HCT116 (cell line): ENCODE results near the gene WT1. TPM values are rescaled to one million over a fixed set of nuclear protein-coding genes. Genes with fewer than 3 reads are reported as not detected.

Experiments
- ATAC-seq: fragments of 200-7000 bp; cut with Tn5 transposase; 2 replicates; pipeline ENCODE4 v1.9.1; 2020; ENCODE audit warnings: mild to moderate bottlenecking, moderate library complexity
- BruUV-seq: library from RNA; stranded (reverse); fragments of 400-500 nt; replicated peaks from 2 replicates; lab custom pipeline; 2021; lab: Mats Ljungman, UMichigan
- CTCF ChIA-PET: fragments of 300-600 bp; sonication (Branson Sonifier 250); formaldehyde crosslinking; loops from one replicate; lab custom pipeline; 2021; ENCODE audit warnings: antibody characterized with exemption; lab: Charles Lee
- POLR2A ChIA-PET: fragments of 300-600, 350-600 bp; sonication (Branson Sonifier 250); formaldehyde crosslinking; loops from one replicate; lab custom pipeline; 2021; ENCODE audit warnings: antibody characterized with exemption; lab: Charles Lee
- RAD21 ChIA-PET, 2 experiments: fragments of 300-600 bp; sonication (Branson Sonifier 250); formaldehyde crosslinking; loops; one replicate each; lab custom pipeline; 2023; ENCODE audit warnings: low total read pairs in 2 of 2; ENCODE audit not compliant: uncharacterized antibody in 2 of 2, unreplicated experiment in 2 of 2, low non-redundant PET in 1 of 2; lab: Charles Lee
- DNase-seq: peaks from one replicate; pipeline ENCODE4 v3.0.0-alpha.2; 2010; ENCODE audit warnings: low read depth, low spot score
- H2AFZ ChIP-seq: fragments of 200-600 bp; shearing (Covaris generic), sonication (generic); 2 replicates; pipeline ENCODE4 v1.6.1; 2017; ENCODE audit warnings: low read depth, mixed run types, mixed read lengths, antibody characterized with exemption, low read length; ENCODE audit not compliant: poor library complexity, severe bottlenecking
- H3K27ac ChIP-seq: 2 replicates; pipeline ENCODE4 v1.5.1; 2012; ENCODE audit warnings: low read depth, low read length
- H3K27me3 ChIP-seq: fragments of 200-600 bp; sonication (generic); 2 replicates; pipeline ENCODE4 v1.6.1; 2016; ENCODE audit warnings: mixed run types, low read length, mixed read lengths; ENCODE audit not compliant: insufficient read depth
- H3K36me3 ChIP-seq, 2 experiments: fragments of 200-500 bp in 1 of 2; fragments of 200-600 bp in 1 of 2; sonication (Bioruptor generic) in 1 of 2; sonication (generic) in 1 of 2; 2 replicates each; pipeline versions ENCODE4 v1.5.1 to v1.6.1; 2014 to 2016; ENCODE audit warnings: low read length in 2 of 2, inconsistent platforms in 1 of 2, mixed read lengths in 1 of 2, mixed run types in 1 of 2; ENCODE audit not compliant: insufficient read depth in 2 of 2, control insufficient read depth in 1 of 2
- H3K4me1 ChIP-seq, 2 experiments: fragments of 200-600 bp in 1 of 2; sonication (generic) in 1 of 2; 2 replicates each; pipeline versions ENCODE4 v1.5.1 to v1.6.1; 2012 to 2017; ENCODE audit warnings: low read length in 2 of 2, inconsistent platforms in 1 of 2, mild to moderate bottlenecking in 1 of 2, mixed read lengths in 1 of 2, mixed run types in 1 of 2, moderate library complexity in 1 of 2; ENCODE audit not compliant: insufficient read depth in 2 of 2, control insufficient read depth in 1 of 2
- H3K4me2 ChIP-seq: fragments of 200-600 bp; sonication (generic); 2 replicates; pipeline ENCODE4 v1.6.1; 2017; ENCODE audit warnings: mixed run types, low read length, mixed read lengths
- H3K4me3 ChIP-seq, 2 experiments: fragments of 200-600 bp in 1 of 2; sonication (generic) in 1 of 2; replicated peaks in 1 of 2; 2 replicates each; pipeline ENCODE4 v1.5.1; 2011 to 2016; ENCODE audit warnings: low read length in 2 of 2, control low read depth in 1 of 2, low read depth in 1 of 2, mild to moderate bottlenecking in 1 of 2, mixed read lengths in 1 of 2, mixed run types in 1 of 2
- H3K79me2 ChIP-seq: fragments of 200-600 bp; sonication (generic); 2 replicates; pipeline ENCODE4 v1.6.1; 2017; ENCODE audit warnings: mild to moderate bottlenecking, mixed run types, low read length, moderate library complexity, mixed read lengths; ENCODE audit not compliant: insufficient read depth
- H3K9ac ChIP-seq: fragments of 200-600 bp; sonication (generic); 2 replicates; pipeline ENCODE4 v1.6.1; 2016; ENCODE audit warnings: low read length, mixed read lengths
- H3K9me2 ChIP-seq: fragments of 200-600 bp; sonication (generic), shearing (Covaris generic); 2 replicates; pipeline ENCODE4 v1.6.1; 2017; ENCODE audit warnings: mixed run types, mild to moderate bottlenecking, moderate library complexity; ENCODE audit not compliant: insufficient read depth
- H3K9me3 ChIP-seq, 2 experiments: fragments of 200-500 bp in 1 of 2; fragments of 200-600 bp in 1 of 2; sonication (Bioruptor generic) in 1 of 2; sonication (generic) in 1 of 2; 2 replicates each; pipeline ENCODE4 v1.6.1; 2014 to 2017; ENCODE audit warnings: low read length in 2 of 2, mixed read lengths in 2 of 2, inconsistent platforms in 1 of 2, low read depth in 1 of 2, mild to moderate bottlenecking in 1 of 2, mixed run types in 1 of 2, moderate library complexity in 1 of 2; ENCODE audit not compliant: control insufficient read depth in 1 of 2, insufficient read depth in 1 of 2
- H4K20me1 ChIP-seq: fragments of 200-600 bp; sonication (generic), shearing (Covaris generic); 2 replicates; pipeline ENCODE4 v1.6.1; 2017; ENCODE audit warnings: mixed run types, mild to moderate bottlenecking, moderate library complexity; ENCODE audit not compliant: insufficient read depth
- MAX ChIP-seq: IDR thresholded peaks from 2 replicates; pipeline ENCODE4 v1.6.1; 2012
- POLR2A ChIP-seq: IDR thresholded peaks from 2 replicates; pipeline ENCODE4 v1.7.0; 2011; ENCODE audit warnings: borderline replicate concordance; ENCODE audit not compliant: insufficient read depth, insufficient read length; ENCODE audit errors: extremely low read depth
- TCF7L2 ChIP-seq: IDR thresholded peaks from 2 replicates; pipeline ENCODE4 v1.7.0; 2011; ENCODE audit warnings: borderline replicate concordance, inconsistent platforms; ENCODE audit not compliant: insufficient read depth, insufficient read length; ENCODE audit errors: extremely low read depth
- intact Hi-C: fragments of 100-400 bp; cut with micrococcal nuclease; formaldehyde crosslinking; loops from 2 replicates; pipeline ENCODE4 v1.10.0; 2022
- total RNA-seq: library from RNA; stranded (reverse); gene quantifications from one replicate; pipeline ENCODE4 v1.2.1, GENCODE V29; 2021; ENCODE audit not compliant: unreplicated experiment
- TF ChIP-seq, protein P1 (sequence below): IDR thresholded peaks from 2 replicates; pipeline ENCODE4 v1.6.1; 2012; ENCODE audit warnings: low read depth
- TF ChIP-seq, protein P2 (sequence below): IDR thresholded peaks from 2 replicates; pipeline ENCODE4 v1.6.1; 2011; ENCODE audit warnings: mild to moderate bottlenecking, low read length, moderate library complexity; ENCODE audit not compliant: insufficient replicate concordance; ENCODE audit errors: extremely low read depth

The WT1 gene
- total RNA-seq, 1 experiment from 2014 or later: 0.07 TPM

DNA sequence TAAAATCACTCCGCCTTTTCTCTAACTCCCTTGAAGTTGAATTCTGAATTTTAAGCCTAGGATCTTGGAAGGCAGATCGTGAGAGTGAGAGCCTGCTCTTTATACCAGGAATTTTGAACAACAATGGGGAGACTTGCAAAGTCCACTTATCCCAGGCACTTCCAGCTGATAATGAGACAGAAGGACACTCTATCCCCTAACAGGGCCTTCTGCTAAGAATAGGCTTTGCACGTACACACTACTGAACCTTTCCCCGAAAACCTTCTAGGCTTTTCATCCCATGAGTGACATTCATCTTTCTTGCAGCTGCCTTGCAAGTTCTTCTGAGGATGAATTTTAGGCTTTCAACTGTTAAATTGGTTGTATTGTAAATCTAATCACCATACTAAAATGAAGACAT is 44.0 kb upstream of the WT1 start:
- Histone ChIP-seq H3K27ac (no peak overlapping the region), H3K9ac (no peak overlapping the region), H3K4me3 (no peak overlapping the region), H3K4me1 (peaks cover 0 to 4% of the 10 kb centered on the region in 2 experiments; a peak in 1 of 4 replicates), H3K79me2 (no peaks in the 10 kb centered on the region), H2AFZ (no peak overlapping the region), H3K4me2 (no peak overlapping the region), H3K36me3 (no peaks in the 10 kb centered on the region), H3K27me3 (no peaks in the 10 kb centered on the region), H3K9me2 (no peaks in the 10 kb centered on the region), H4K20me1 (no peaks in the 10 kb centered on the region), H3K9me3 (no peaks in the 10 kb centered on the region)
- intact Hi-C loops: no loop called here
- DNase-seq: no peak
- BruUV-seq: no TSS peak
- RAD21 ChIA-PET: no interaction called here
- POLR2A ChIA-PET: no interaction called here
- no peak for ATAC-seq
- CTCF ChIA-PET: no interaction called here
- TF ChIP-seq MAX: no peak
- TF ChIP-seq, protein P1, sequence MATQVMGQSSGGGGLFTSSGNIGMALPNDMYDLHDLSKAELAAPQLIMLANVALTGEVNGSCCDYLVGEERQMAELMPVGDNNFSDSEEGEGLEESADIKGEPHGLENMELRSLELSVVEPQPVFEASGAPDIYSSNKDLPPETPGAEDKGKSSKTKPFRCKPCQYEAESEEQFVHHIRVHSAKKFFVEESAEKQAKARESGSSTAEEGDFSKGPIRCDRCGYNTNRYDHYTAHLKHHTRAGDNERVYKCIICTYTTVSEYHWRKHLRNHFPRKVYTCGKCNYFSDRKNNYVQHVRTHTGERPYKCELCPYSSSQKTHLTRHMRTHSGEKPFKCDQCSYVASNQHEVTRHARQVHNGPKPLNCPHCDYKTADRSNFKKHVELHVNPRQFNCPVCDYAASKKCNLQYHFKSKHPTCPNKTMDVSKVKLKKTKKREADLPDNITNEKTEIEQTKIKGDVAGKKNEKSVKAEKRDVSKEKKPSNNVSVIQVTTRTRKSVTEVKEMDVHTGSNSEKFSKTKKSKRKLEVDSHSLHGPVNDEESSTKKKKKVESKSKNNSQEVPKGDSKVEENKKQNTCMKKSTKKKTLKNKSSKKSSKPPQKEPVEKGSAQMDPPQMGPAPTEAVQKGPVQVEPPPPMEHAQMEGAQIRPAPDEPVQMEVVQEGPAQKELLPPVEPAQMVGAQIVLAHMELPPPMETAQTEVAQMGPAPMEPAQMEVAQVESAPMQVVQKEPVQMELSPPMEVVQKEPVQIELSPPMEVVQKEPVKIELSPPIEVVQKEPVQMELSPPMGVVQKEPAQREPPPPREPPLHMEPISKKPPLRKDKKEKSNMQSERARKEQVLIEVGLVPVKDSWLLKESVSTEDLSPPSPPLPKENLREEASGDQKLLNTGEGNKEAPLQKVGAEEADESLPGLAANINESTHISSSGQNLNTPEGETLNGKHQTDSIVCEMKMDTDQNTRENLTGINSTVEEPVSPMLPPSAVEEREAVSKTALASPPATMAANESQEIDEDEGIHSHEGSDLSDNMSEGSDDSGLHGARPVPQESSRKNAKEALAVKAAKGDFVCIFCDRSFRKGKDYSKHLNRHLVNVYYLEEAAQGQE: no peak
- TF ChIP-seq, protein P2, sequence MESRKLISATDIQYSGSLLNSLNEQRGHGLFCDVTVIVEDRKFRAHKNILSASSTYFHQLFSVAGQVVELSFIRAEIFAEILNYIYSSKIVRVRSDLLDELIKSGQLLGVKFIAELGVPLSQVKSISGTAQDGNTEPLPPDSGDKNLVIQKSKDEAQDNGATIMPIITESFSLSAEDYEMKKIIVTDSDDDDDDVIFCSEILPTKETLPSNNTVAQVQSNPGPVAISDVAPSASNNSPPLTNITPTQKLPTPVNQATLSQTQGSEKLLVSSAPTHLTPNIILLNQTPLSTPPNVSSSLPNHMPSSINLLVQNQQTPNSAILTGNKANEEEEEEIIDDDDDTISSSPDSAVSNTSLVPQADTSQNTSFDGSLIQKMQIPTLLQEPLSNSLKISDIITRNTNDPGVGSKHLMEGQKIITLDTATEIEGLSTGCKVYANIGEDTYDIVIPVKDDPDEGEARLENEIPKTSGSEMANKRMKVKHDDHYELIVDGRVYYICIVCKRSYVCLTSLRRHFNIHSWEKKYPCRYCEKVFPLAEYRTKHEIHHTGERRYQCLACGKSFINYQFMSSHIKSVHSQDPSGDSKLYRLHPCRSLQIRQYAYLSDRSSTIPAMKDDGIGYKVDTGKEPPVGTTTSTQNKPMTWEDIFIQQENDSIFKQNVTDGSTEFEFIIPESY: no peak
- no peak for TF ChIP-seq TCF7L2
- no peak for TF ChIP-seq POLR2A
